PC-3 (cell line): ENCODE data around the gene CHRM5. TPM values are rescaled to one million over a fixed set of nuclear protein-coding genes. Genes with fewer than 3 reads are reported as not detected.
"Not testable (repeated sequence)": the region's sequence is repeated elsewhere in the genome, so short reads cannot be mapped to it uniquely, and the experiment has no call there.

Experiments used
- ATAC-seq: fragments of 200-7000 bp; cut with Tn5 transposase; 2 replicates; pipeline ENCODE4 v1.9.1; 2020; ENCODE audit warnings: mild to moderate bottlenecking, moderate library complexity
- BruUV-seq: library from RNA; stranded (reverse); fragments of 400-500 nt; replicated peaks from 2 replicates; lab custom pipeline; 2021; lab: Mats Ljungman, UMichigan
- CTCF ChIA-PET: fragments of 300-600 bp; sonication (Branson Sonifier 250); formaldehyde crosslinking; loops from one replicate; lab custom pipeline; 2022; ENCODE audit warnings: antibody characterized with exemption; lab: Charles Lee
- POLR2A ChIA-PET: fragments of 300-600 bp; sonication (Branson Sonifier 250); formaldehyde crosslinking; loops from one replicate; lab custom pipeline; 2022; ENCODE audit warnings: antibody characterized with exemption; ENCODE audit not compliant: unreplicated experiment; lab: Charles Lee
- DNase-seq: peaks from one replicate; pipeline ENCODE4 v3.0.0-alpha.2; 2015
- H2AFZ ChIP-seq: fragments of 300-600 bp; sonication (generic); 2 replicates; pipeline ENCODE4 v1.6.0; 2016; ENCODE audit warnings: antibody characterized with exemption, low read length
- H3F3A ChIP-seq: fragments of 300-600 bp; sonication (generic); one replicate; pipeline ENCODE4 v1.6.0; 2017; ENCODE audit warnings: antibody characterized with exemption, low read length, control low read depth, mild to moderate bottlenecking; ENCODE audit not compliant: unreplicated experiment
- H3K27ac ChIP-seq: fragments of 300-600 bp; sonication (generic); 2 replicates; pipeline ENCODE4 v1.5.1; 2016; ENCODE audit warnings: mild to moderate bottlenecking, low read length
- H3K27me3 ChIP-seq: fragments of 300-600 bp; sonication (generic); 2 replicates; pipeline ENCODE4 v1.6.1; 2016; ENCODE audit warnings: low read length, mixed read lengths
- H3K36me3 ChIP-seq: fragments of 300-600 bp; sonication (generic); 2 replicates; pipeline ENCODE4 v1.6.1; 2016; ENCODE audit warnings: low read depth, mixed run types, low read length, mixed read lengths
- H3K4me1 ChIP-seq: fragments of 300-600 bp; sonication (generic); 2 replicates; pipeline ENCODE4 v1.5.1; 2016; ENCODE audit warnings: low read length; ENCODE audit not compliant: insufficient read depth
- H3K4me2 ChIP-seq: fragments of 300-600 bp; sonication (generic); 2 replicates; pipeline ENCODE4 v1.6.0; 2016; ENCODE audit warnings: low read length
- H3K4me3 ChIP-seq: fragments of 300-600 bp; sonication (generic); 2 replicates; pipeline ENCODE4 v1.5.1; 2016; ENCODE audit warnings: mild to moderate bottlenecking, low read length, mixed read lengths
- H3K79me2 ChIP-seq: fragments of 300-600 bp; sonication (generic); 2 replicates; pipeline ENCODE4 v1.6.1; 2017; ENCODE audit warnings: low read length, mixed read lengths
- H3K9ac ChIP-seq: fragments of 300-600 bp; sonication (generic); 2 replicates; pipeline ENCODE4 v1.6.0; 2016; ENCODE audit warnings: mild to moderate bottlenecking, low read length
- H3K9me2 ChIP-seq: fragments of 300-600 bp; sonication (generic); replicated peaks from 2 replicates; pipeline ENCODE4 v1.6.1; 2016; ENCODE audit warnings: mixed run types, low read length, mixed read lengths
- H3K9me3 ChIP-seq: fragments of 300-600 bp; sonication (generic); 2 replicates; pipeline ENCODE4 v1.6.1; 2016; ENCODE audit warnings: low read length, mixed read lengths
- H4K20me1 ChIP-seq: fragments of 300-600 bp; sonication (generic); 2 replicates; pipeline ENCODE4 v1.6.1; 2016; ENCODE audit warnings: low read length, mixed read lengths
- CTCF ChIP-seq: fragments of 300-600 bp; sonication (generic); conservative IDR thresholded peaks from 2 replicates; pipeline ENCODE4 v1.5.1; 2017; ENCODE audit warnings: antibody characterized with exemption, low read depth, mild to moderate bottlenecking, low read length
- EZH2 ChIP-seq: fragments of 300-600 bp; sonication (generic); IDR thresholded peaks from one replicate; pipeline ENCODE4 v1.6.1; 2017; ENCODE audit warnings: antibody characterized with exemption, mild to moderate bottlenecking, low read length; ENCODE audit not compliant: unreplicated experiment
- EZH2phosphoT487 ChIP-seq: fragments of 300-600 bp; sonication (generic); IDR thresholded peaks from 2 replicates; pipeline ENCODE4 v1.6.1; 2018; ENCODE audit warnings: mild to moderate bottlenecking, antibody characterized with exemption, low read length, borderline replicate concordance
- intact Hi-C: fragments of 100-400 bp; cut with micrococcal nuclease; formaldehyde crosslinking; loops from 2 replicates; pipeline ENCODE4 v1.9.0; 2023
- total RNA-seq: library from RNA; depleted of rRNA; stranded (reverse); fragments of >200 nt; gene quantifications from 2 replicates; pipeline ENCODE4 v1.2.3, GENCODE V29; 2014

The CHRM5 gene
- total RNA-seq, 1 experiment from 2014 or later, result 0.04 TPM

DNA sequence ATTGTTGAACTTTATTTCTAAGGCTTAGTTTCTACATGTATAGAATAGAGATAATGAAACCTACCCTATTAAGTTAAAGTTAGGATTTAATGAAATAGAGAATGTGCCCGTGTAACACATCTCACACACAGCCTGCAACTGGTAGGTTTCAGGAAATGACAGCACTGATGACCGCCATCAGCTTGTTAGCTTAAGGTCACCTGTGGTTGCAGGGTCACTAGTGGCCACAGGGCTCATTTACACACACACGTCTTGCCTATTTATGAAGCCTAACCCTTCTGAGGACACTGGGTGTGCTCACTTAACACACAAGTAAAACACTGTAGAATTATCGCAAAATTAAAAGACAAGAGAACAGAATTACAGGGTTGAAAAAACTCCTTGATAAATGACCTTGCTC lies 20.1 kb downstream of the CHRM5 start:
- Histone ChIP-seq H3K4me2 (no peak overlapping the region), H3K9ac (no peak overlapping the region), H3K36me3 (no peaks in the 10 kb centered on the region), H3K9me3 (no peaks in the 10 kb centered on the region), H3K9me2 (no peaks in the 10 kb centered on the region), H3K4me3 (no peak overlapping the region), H3F3A (no peaks in the 10 kb centered on the region), H3K27me3 (no peaks in the 10 kb centered on the region), H3K4me1 (peaks cover 6% of the 10 kb centered on the region), H4K20me1 (no peaks in the 10 kb centered on the region), H3K79me2 (no peaks in the 10 kb centered on the region), H3K27ac (no peak overlapping the region), H2AFZ (no peak overlapping the region)
- peak; percentile 88 for ATAC-seq
- POLR2A ChIA-PET, result no interaction called here
- TF ChIP-seq EZH2, result no peak
- no peak for TF ChIP-seq EZH2phosphoT487
- TF ChIP-seq CTCF, result no peak
- CTCF ChIA-PET, result no interaction called here
- peak; percentile 40 for DNase-seq
- intact Hi-C loops, result no loop called here
- no TSS peak for BruUV-seq

GRCh38 chr15:33994005-33994615 lies 25.8 kb downstream of the CHRM5 start:
- Histone ChIP-seq H2AFZ (no peak overlapping the region), H3F3A (no peaks in the 10 kb centered on the region), H4K20me1 (0 out of 2 replicates have a peak, but pooled peaks cover 3% of the 10 kb centered on the region), H3K4me3 (no peak overlapping the region), H3K27ac (no peak overlapping the region), H3K27me3 (no peaks in the 10 kb centered on the region), H3K79me2 (no peaks in the 10 kb centered on the region), H3K4me1 (no peaks in the 10 kb centered on the region), H3K9me2 (no peaks in the 10 kb centered on the region), H3K9ac (no peak overlapping the region), H3K4me2 (no peak overlapping the region), H3K9me3 (no peaks in the 10 kb centered on the region), H3K36me3 (no peaks in the 10 kb centered on the region)
- no TSS peak for BruUV-seq
- DNase-seq (peak; percentile 68), ATAC-seq (peak; percentile 98)
- intact Hi-C loops, result loop anchor here (1.0 to 2.0 kb wide), 3 partner anchors 19 to 259 kb away; no protein-coding TSS in a partner anchor
- POLR2A ChIA-PET, result no interaction called here
- CTCF ChIA-PET, result interaction anchor here (1.0 kb wide), 1 partner anchor 259 kb away, joined by 3 read pairs; no protein-coding TSS in a partner anchor
- no peak for TF ChIP-seq EZH2
- TF ChIP-seq CTCF, result peak; percentile 80

DNA sequence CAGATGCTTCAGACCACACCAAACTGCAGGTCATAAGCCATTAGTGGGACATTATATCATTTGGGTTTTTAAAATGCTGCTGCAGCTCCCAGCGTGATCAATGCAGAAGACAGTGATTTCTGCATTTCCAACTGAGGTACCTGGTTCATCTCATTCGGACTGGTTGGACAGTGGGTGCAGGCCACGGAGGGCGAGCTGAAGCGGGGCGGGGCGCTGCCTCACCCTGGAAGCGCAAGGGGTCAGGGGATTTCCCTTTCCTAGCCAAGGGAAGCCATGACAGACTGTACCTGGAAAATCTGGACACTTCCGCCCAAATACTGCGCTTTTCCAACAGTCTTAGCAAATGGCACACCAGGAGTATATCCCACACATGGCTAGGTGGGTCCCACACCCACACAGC lies 27.4 kb downstream of the CHRM5 start:
- H3F3A ChIP-seq, H3K9me3 ChIP-seq, CTCF ChIA-PET, BruUV-seq, H3K4me2 ChIP-seq, H3K27ac ChIP-seq, H3K79me2 ChIP-seq, H3K27me3 ChIP-seq, ATAC-seq, POLR2A ChIA-PET, H3K4me1 ChIP-seq, DNase-seq, H4K20me1 ChIP-seq, H3K9me2 ChIP-seq, H3K36me3 ChIP-seq, H3K4me3 ChIP-seq, H3K9ac ChIP-seq, H2AFZ ChIP-seq: not testable (repeated sequence)
- intact Hi-C loops, result loop anchor here (2.0 kb wide), 1 partner anchor 21 kb away; no protein-coding TSS in a partner anchor
